Trophoblast cell (in vitro differentiated cells and primary cell): Measurements from ENCODE around the gene HSP90AA1.

Experiments
- DNase-seq, 2 donors: peaks; one replicate each; pipeline ENCODE4 v3.0.0-alpha.2; 2016
- H2AFZ ChIP-seq: 2 replicates; pipeline ENCODE4 v1.6.1; 2013; ENCODE audit warnings: low read length, moderate library complexity, mild to moderate bottlenecking; ENCODE audit not compliant: insufficient read depth, poor library complexity
- H2AK5ac ChIP-seq: 2 replicates; pipeline ENCODE4 v1.6.1; 2013; ENCODE audit warnings: mild to moderate bottlenecking, low read length
- H2BK120ac ChIP-seq: 2 replicates; pipeline ENCODE4 v1.6.1; 2013; ENCODE audit warnings: low read length, mild to moderate bottlenecking, moderate library complexity; ENCODE audit not compliant: insufficient read depth, poor library complexity
- H2BK12ac ChIP-seq: 2 replicates; pipeline ENCODE4 v1.6.1; 2013; ENCODE audit warnings: mild to moderate bottlenecking, low read length, moderate library complexity
- H2BK5ac ChIP-seq: 2 replicates; pipeline ENCODE4 v1.6.1; 2013; ENCODE audit warnings: low read length, low read depth, moderate library complexity, mild to moderate bottlenecking; ENCODE audit not compliant: poor library complexity
- H3K14ac ChIP-seq: 2 replicates; pipeline ENCODE4 v1.6.1; 2013; ENCODE audit warnings: mild to moderate bottlenecking, low read length
- H3K18ac ChIP-seq: 2 replicates; pipeline ENCODE4 v1.6.1; 2013; ENCODE audit warnings: mild to moderate bottlenecking, low read length
- H3K23ac ChIP-seq: 2 replicates; pipeline ENCODE4 v1.6.1; 2013; ENCODE audit warnings: low read length
- H3K27ac ChIP-seq: 2 replicates; pipeline ENCODE4 v1.5.1; 2013; ENCODE audit warnings: low read depth, mild to moderate bottlenecking, inconsistent platforms, low read length, moderate library complexity
- H3K27me3 ChIP-seq: 2 replicates; pipeline ENCODE4 v1.6.1; 2013; ENCODE audit warnings: inconsistent platforms, mild to moderate bottlenecking, low read length, moderate library complexity; ENCODE audit not compliant: insufficient read depth
- H3K36me3 ChIP-seq, 2 experiments: 1 replicate in 1 of 2; 2 replicates in 1 of 2; pipeline ENCODE4 v1.6.1; 2013; ENCODE audit warnings: low read length in 2 of 2, mild to moderate bottlenecking in 2 of 2, moderate library complexity in 1 of 2; ENCODE audit not compliant: insufficient read depth in 2 of 2, control insufficient read depth in 1 of 2
- H3K4ac ChIP-seq: 2 replicates; pipeline ENCODE4 v1.6.1; 2013; ENCODE audit warnings: low read depth, mild to moderate bottlenecking, low read length, moderate library complexity
- H3K4me1 ChIP-seq, 2 experiments: 1 replicate in 1 of 2; 2 replicates in 1 of 2; pipeline ENCODE4 v1.6.1; 2013; ENCODE audit warnings: low read length in 2 of 2, mild to moderate bottlenecking in 2 of 2, moderate library complexity in 1 of 2; ENCODE audit not compliant: insufficient read depth in 2 of 2, control insufficient read depth in 1 of 2
- H3K4me2 ChIP-seq: 2 replicates; pipeline ENCODE4 v1.6.1; 2013; ENCODE audit warnings: inconsistent platforms, mild to moderate bottlenecking, low read length, moderate library complexity
- H3K4me3 ChIP-seq: 2 replicates; pipeline ENCODE4 v1.5.1; 2013; ENCODE audit warnings: mild to moderate bottlenecking, low read depth, low read length, inconsistent platforms
- H3K79me1 ChIP-seq: one replicate; pipeline ENCODE4 v1.6.1; 2013; ENCODE audit warnings: low read length
- H3K79me2 ChIP-seq: 2 replicates; pipeline ENCODE4 v1.6.1; 2013; ENCODE audit warnings: low read length, mild to moderate bottlenecking; ENCODE audit not compliant: control insufficient read depth, insufficient read depth, poor library complexity
- H3K9ac ChIP-seq: 2 replicates; pipeline ENCODE4 v1.6.1; 2013; ENCODE audit warnings: mild to moderate bottlenecking, low read length
- H3K9me3 ChIP-seq: 2 replicates; pipeline ENCODE4 v1.6.1; 2013; ENCODE audit warnings: low read depth, mild to moderate bottlenecking, control low read depth, inconsistent platforms, low read length; ENCODE audit not compliant: insufficient read depth
- H4K12ac ChIP-seq: 2 replicates; pipeline ENCODE4 v1.6.1; 2013; ENCODE audit warnings: low read depth, mild to moderate bottlenecking, low read length, moderate library complexity
- H4K8ac ChIP-seq: 2 replicates; pipeline ENCODE4 v1.6.1; 2013; ENCODE audit warnings: low read depth, mild to moderate bottlenecking, low read length, moderate library complexity
- H4K91ac ChIP-seq: one replicate; pipeline ENCODE4 v1.6.1; 2013; ENCODE audit warnings: low read depth, mild to moderate bottlenecking, low read length, moderate library complexity
- WGBS: extraction: QIAGEN DNeasy Blood & Tissue Kit; methylation state at CpG from one replicate; pipeline ENCODE4 v1.1.7; 2013; ENCODE audit warnings: missing lambda C conversion rate; ENCODE audit not compliant: insufficient read length, insufficient coverage; ENCODE audit errors: extremely low coverage; 5-methylcytosine and 5-hydroxymethylcytosine counted together

HSP90AA1 gene

GRCh38 chr14:102131741-102132140 is 44.9 kb upstream of the HSP90AA1 start:
- no peaks in the 10 kb centered on the region for H3K79me2 ChIP-seq
- no peak overlapping the region for H3K27ac ChIP-seq
- H3K9me3 ChIP-seq = no peaks in the 10 kb centered on the region
- H3K9ac ChIP-seq = no peak overlapping the region
- H3K4ac ChIP-seq = no peak overlapping the region
- H4K12ac ChIP-seq = no peak overlapping the region
- H3K36me3 ChIP-seq = peaks cover 4 to 8% of the 10 kb centered on the region in 2 experiments
- no peak overlapping the region for H3K4me3 ChIP-seq
- H2BK12ac ChIP-seq = no peak overlapping the region
- no peaks in the 10 kb centered on the region for H3K79me1 ChIP-seq
- no peaks in the 10 kb centered on the region for H3K27me3 ChIP-seq
- no peaks in the 10 kb centered on the region for H3K4me1 ChIP-seq
- no peak overlapping the region for H4K8ac ChIP-seq
- H3K18ac ChIP-seq = no peak overlapping the region
- no peak overlapping the region for H4K91ac ChIP-seq
- H2AFZ ChIP-seq = no peak overlapping the region
- H3K14ac ChIP-seq = no peak overlapping the region
- WGBS = no CpG with 5 or more reads among the region's 6 CpGs
- H2BK120ac ChIP-seq = no peak overlapping the region
- no peak overlapping the region for H2BK5ac ChIP-seq
- DNase-seq = peak; percentile 69 to 87
- H2AK5ac ChIP-seq = no peak overlapping the region
- H3K4me2 ChIP-seq = no peak overlapping the region
- H3K23ac ChIP-seq = no peak overlapping the region

GRCh38 chr14:102126807-102127455 is 40.1 kb upstream of the HSP90AA1 start:
- no peak overlapping the region for H3K9ac ChIP-seq
- H4K8ac ChIP-seq = no peak overlapping the region
- no CpG with 5 or more reads among the region's 5 CpGs for WGBS
- no peaks in the 10 kb centered on the region for H3K79me2 ChIP-seq
- no peak overlapping the region for H3K4me3 ChIP-seq
- H3K27me3 ChIP-seq = no peaks in the 10 kb centered on the region
- no peak overlapping the region for H2AK5ac ChIP-seq
- H2BK120ac ChIP-seq = no peak overlapping the region
- no peak overlapping the region for H3K4ac ChIP-seq
- no peak overlapping the region for H3K27ac ChIP-seq
- H4K12ac ChIP-seq = no peak overlapping the region
- no peaks in the 10 kb centered on the region for H3K79me1 ChIP-seq
- H3K36me3 ChIP-seq = no peaks in the 10 kb centered on the region
- no peak overlapping the region for H3K18ac ChIP-seq
- peaks cover 0 to 3% of the 10 kb centered on the region in 2 experiments for H3K4me1 ChIP-seq
- H2BK5ac ChIP-seq = no peak overlapping the region
- no peak overlapping the region for H3K14ac ChIP-seq
- H2BK12ac ChIP-seq = no peak overlapping the region
- H3K9me3 ChIP-seq = no peaks in the 10 kb centered on the region
- DNase-seq = no peak
- no peak overlapping the region for H3K4me2 ChIP-seq
- no peak overlapping the region for H3K23ac ChIP-seq
- no peak overlapping the region for H4K91ac ChIP-seq
- no peak overlapping the region for H2AFZ ChIP-seq

- Histone ChIP-seq H2BK5ac (no peak overlapping the region), H3K79me1 (no peaks in the 10 kb centered on the region), H3K4me1 (peaks cover 0 to 3% of the 10 kb centered on the region in 2 experiments), H3K27ac (no peak overlapping the region), H2BK12ac (no peak overlapping the region), H3K27me3 (no peaks in the 10 kb centered on the region), H3K79me2 (no peaks in the 10 kb centered on the region), H3K9me3 (no peaks in the 10 kb centered on the region), H2AFZ (no peak overlapping the region), H2AK5ac (no peak overlapping the region), H4K12ac (no peak overlapping the region), H3K4me3 (no peak overlapping the region), H3K23ac (no peak overlapping the region), H3K4me2 (no peak overlapping the region), H4K8ac (no peak overlapping the region), H3K4ac (no peak overlapping the region), H3K14ac (no peak overlapping the region), H3K36me3 (no peaks in the 10 kb centered on the region), H3K9ac (no peak overlapping the region), H4K91ac (no peak overlapping the region), H3K18ac (no peak overlapping the region), H2BK120ac (no peak overlapping the region)
- WGBS = no CpG with 5 or more reads among the region's 5 CpGs
- DNase-seq = peak; percentile 6 to 55
Measured at GRCh38 chr14:102125546-102125945, 38.7 kb upstream of the HSP90AA1 start.

GRCh38 chr14:102124419-102124818 is 37.6 kb upstream of the HSP90AA1 start:
- Histone ChIP-seq H2BK12ac (no peak overlapping the region), H2BK5ac (no peak overlapping the region)

More at GRCh38 chr14:102124419-102124818, 37.6 kb upstream of the HSP90AA1 start:
- no peak overlapping the region for H4K12ac ChIP-seq
- H3K4me2 ChIP-seq = no peak overlapping the region
- no peaks in the 10 kb centered on the region for H3K79me1 ChIP-seq
- no peak overlapping the region for H3K18ac ChIP-seq
- H3K9ac ChIP-seq = no peak overlapping the region
- no peaks in the 10 kb centered on the region for H3K9me3 ChIP-seq
- no peak overlapping the region for H4K91ac ChIP-seq
- no peak overlapping the region for H3K4me3 ChIP-seq
- no peak overlapping the region for H2AK5ac ChIP-seq
- no peaks in the 10 kb centered on the region for H3K36me3 ChIP-seq
- no peak overlapping the region for H2BK120ac ChIP-seq
- no peak overlapping the region for H4K8ac ChIP-seq
- H3K27ac ChIP-seq = no peak overlapping the region
- no peak overlapping the region for H3K4ac ChIP-seq
- H3K27me3 ChIP-seq = no peaks in the 10 kb centered on the region
- H2AFZ ChIP-seq = no peak overlapping the region
- no peaks in the 10 kb centered on the region for H3K79me2 ChIP-seq
- H3K14ac ChIP-seq = no peak overlapping the region
- peaks cover 0 to 3% of the 10 kb centered on the region in 2 experiments for H3K4me1 ChIP-seq
- DNase-seq = no peak
- no peak overlapping the region for H3K23ac ChIP-seq
